HCT116 (cell line): Measurements from ENCODE around the gene KCNA2. TPM values are rescaled to one million over a fixed set of nuclear protein-coding genes. Genes with fewer than 3 reads are reported as not detected.

Experiments
- ATAC-seq: fragments of 200-7000 bp; cut with Tn5 transposase; 2 replicates; pipeline ENCODE4 v1.9.1; 2020; ENCODE audit warnings: mild to moderate bottlenecking, moderate library complexity
- BruUV-seq: library from RNA; stranded (reverse); fragments of 400-500 nt; replicated peaks from 2 replicates; lab custom pipeline; 2021; lab: Mats Ljungman, UMichigan
- CTCF ChIA-PET: fragments of 300-600 bp; sonication (Branson Sonifier 250); formaldehyde crosslinking; loops from one replicate; lab custom pipeline; 2021; ENCODE audit warnings: antibody characterized with exemption; lab: Charles Lee
- POLR2A ChIA-PET: fragments of 300-600, 350-600 bp; sonication (Branson Sonifier 250); formaldehyde crosslinking; loops from one replicate; lab custom pipeline; 2021; ENCODE audit warnings: antibody characterized with exemption; lab: Charles Lee
- RAD21 ChIA-PET, 2 experiments: fragments of 300-600 bp; sonication (Branson Sonifier 250); formaldehyde crosslinking; loops; one replicate each; lab custom pipeline; 2023; ENCODE audit warnings: low total read pairs in 2 of 2; ENCODE audit not compliant: uncharacterized antibody in 2 of 2, unreplicated experiment in 2 of 2, low non-redundant PET in 1 of 2; lab: Charles Lee
- DNase-seq: peaks from one replicate; pipeline ENCODE4 v3.0.0-alpha.2; 2010; ENCODE audit warnings: low read depth, low spot score
- H2AFZ ChIP-seq: fragments of 200-600 bp; shearing (Covaris generic), sonication (generic); 2 replicates; pipeline ENCODE4 v1.6.1; 2017; ENCODE audit warnings: low read depth, mixed run types, mixed read lengths, antibody characterized with exemption, low read length; ENCODE audit not compliant: poor library complexity, severe bottlenecking
- H3K27ac ChIP-seq: 2 replicates; pipeline ENCODE4 v1.5.1; 2012; ENCODE audit warnings: low read depth, low read length
- H3K27me3 ChIP-seq: fragments of 200-600 bp; sonication (generic); 2 replicates; pipeline ENCODE4 v1.6.1; 2016; ENCODE audit warnings: mixed run types, low read length, mixed read lengths; ENCODE audit not compliant: insufficient read depth
- H3K36me3 ChIP-seq, 2 experiments: fragments of 200-500 bp in 1 of 2; fragments of 200-600 bp in 1 of 2; sonication (Bioruptor generic) in 1 of 2; sonication (generic) in 1 of 2; 2 replicates each; pipeline versions ENCODE4 v1.5.1 to v1.6.1; 2014 to 2016; ENCODE audit warnings: low read length in 2 of 2, inconsistent platforms in 1 of 2, mixed read lengths in 1 of 2, mixed run types in 1 of 2; ENCODE audit not compliant: insufficient read depth in 2 of 2, control insufficient read depth in 1 of 2
- H3K4me1 ChIP-seq, 2 experiments: fragments of 200-600 bp in 1 of 2; sonication (generic) in 1 of 2; 2 replicates each; pipeline versions ENCODE4 v1.5.1 to v1.6.1; 2012 to 2017; ENCODE audit warnings: low read length in 2 of 2, inconsistent platforms in 1 of 2, mild to moderate bottlenecking in 1 of 2, mixed read lengths in 1 of 2, mixed run types in 1 of 2, moderate library complexity in 1 of 2; ENCODE audit not compliant: insufficient read depth in 2 of 2, control insufficient read depth in 1 of 2
- H3K4me2 ChIP-seq: fragments of 200-600 bp; sonication (generic); 2 replicates; pipeline ENCODE4 v1.6.1; 2017; ENCODE audit warnings: mixed run types, low read length, mixed read lengths
- H3K4me3 ChIP-seq, 2 experiments: fragments of 200-600 bp in 1 of 2; sonication (generic) in 1 of 2; replicated peaks in 1 of 2; 2 replicates each; pipeline ENCODE4 v1.5.1; 2011 to 2016; ENCODE audit warnings: low read length in 2 of 2, control low read depth in 1 of 2, low read depth in 1 of 2, mild to moderate bottlenecking in 1 of 2, mixed read lengths in 1 of 2, mixed run types in 1 of 2
- H3K79me2 ChIP-seq: fragments of 200-600 bp; sonication (generic); 2 replicates; pipeline ENCODE4 v1.6.1; 2017; ENCODE audit warnings: mild to moderate bottlenecking, mixed run types, low read length, moderate library complexity, mixed read lengths; ENCODE audit not compliant: insufficient read depth
- H3K9ac ChIP-seq: fragments of 200-600 bp; sonication (generic); 2 replicates; pipeline ENCODE4 v1.6.1; 2016; ENCODE audit warnings: low read length, mixed read lengths
- H3K9me2 ChIP-seq: fragments of 200-600 bp; sonication (generic), shearing (Covaris generic); 2 replicates; pipeline ENCODE4 v1.6.1; 2017; ENCODE audit warnings: mixed run types, mild to moderate bottlenecking, moderate library complexity; ENCODE audit not compliant: insufficient read depth
- H3K9me3 ChIP-seq, 2 experiments: fragments of 200-500 bp in 1 of 2; fragments of 200-600 bp in 1 of 2; sonication (Bioruptor generic) in 1 of 2; sonication (generic) in 1 of 2; 2 replicates each; pipeline ENCODE4 v1.6.1; 2014 to 2017; ENCODE audit warnings: low read length in 2 of 2, mixed read lengths in 2 of 2, inconsistent platforms in 1 of 2, low read depth in 1 of 2, mild to moderate bottlenecking in 1 of 2, mixed run types in 1 of 2, moderate library complexity in 1 of 2; ENCODE audit not compliant: control insufficient read depth in 1 of 2, insufficient read depth in 1 of 2
- H4K20me1 ChIP-seq: fragments of 200-600 bp; sonication (generic), shearing (Covaris generic); 2 replicates; pipeline ENCODE4 v1.6.1; 2017; ENCODE audit warnings: mixed run types, mild to moderate bottlenecking, moderate library complexity; ENCODE audit not compliant: insufficient read depth
- CBX3 ChIP-seq: IDR thresholded peaks from 2 replicates; pipeline ENCODE4 v1.6.1; 2012; ENCODE audit warnings: low read depth
- POLR2A ChIP-seq: IDR thresholded peaks from 2 replicates; pipeline ENCODE4 v1.7.0; 2011; ENCODE audit warnings: borderline replicate concordance; ENCODE audit not compliant: insufficient read depth, insufficient read length; ENCODE audit errors: extremely low read depth
- REST ChIP-seq: IDR thresholded peaks from 2 replicates; pipeline ENCODE4 v1.6.1; 2012; ENCODE audit warnings: low read depth
- YY1 ChIP-seq: IDR thresholded peaks from 2 replicates; pipeline ENCODE4 v1.6.1; 2011; ENCODE audit warnings: low read length, low read depth, moderate library complexity, mild to moderate bottlenecking; ENCODE audit not compliant: insufficient replicate concordance; ENCODE audit errors: extremely low read depth
- ZNF274 ChIP-seq: fragments of 200-500 bp; sonication (Bioruptor generic); IDR thresholded peaks from 2 replicates; pipeline ENCODE4 v1.6.1; 2014; ENCODE audit warnings: mild to moderate bottlenecking, low read depth, low read length, inconsistent platforms
- intact Hi-C: fragments of 100-400 bp; cut with micrococcal nuclease; formaldehyde crosslinking; loops from 2 replicates; pipeline ENCODE4 v1.10.0; 2022
- total RNA-seq: library from RNA; stranded (reverse); gene quantifications from one replicate; pipeline ENCODE4 v1.2.1, GENCODE V29; 2021; ENCODE audit not compliant: unreplicated experiment
- TF ChIP-seq, protein P1 (sequence below): IDR thresholded peaks from 2 replicates; pipeline ENCODE4 v1.6.1; 2012
- TF ChIP-seq, protein P2 (sequence below): IDR thresholded peaks from 2 replicates; pipeline ENCODE4 v1.6.1; 2012
- TF ChIP-seq, protein P3 (sequence below), 3 experiments: fragments of 200-600 bp in 1 of 3; sonication (generic) in 1 of 3; IDR thresholded peaks in 2 of 3; conservative IDR thresholded peaks in 1 of 3; 2 replicates each; pipeline ENCODE4 v1.5.1; 2012 to 2017; ENCODE audit warnings: low read depth in 2 of 3, low read length in 2 of 3, antibody characterized with exemption in 1 of 3, borderline replicate concordance in 1 of 3, control low read depth in 1 of 3, mild to moderate bottlenecking in 1 of 3, mixed read lengths in 1 of 3, mixed run types in 1 of 3, moderate library complexity in 1 of 3; ENCODE audit not compliant: insufficient read depth in 1 of 3

The KCNA2 gene
- total RNA-seq, 1 experiment from 2014 or later = not detected

DNA sequence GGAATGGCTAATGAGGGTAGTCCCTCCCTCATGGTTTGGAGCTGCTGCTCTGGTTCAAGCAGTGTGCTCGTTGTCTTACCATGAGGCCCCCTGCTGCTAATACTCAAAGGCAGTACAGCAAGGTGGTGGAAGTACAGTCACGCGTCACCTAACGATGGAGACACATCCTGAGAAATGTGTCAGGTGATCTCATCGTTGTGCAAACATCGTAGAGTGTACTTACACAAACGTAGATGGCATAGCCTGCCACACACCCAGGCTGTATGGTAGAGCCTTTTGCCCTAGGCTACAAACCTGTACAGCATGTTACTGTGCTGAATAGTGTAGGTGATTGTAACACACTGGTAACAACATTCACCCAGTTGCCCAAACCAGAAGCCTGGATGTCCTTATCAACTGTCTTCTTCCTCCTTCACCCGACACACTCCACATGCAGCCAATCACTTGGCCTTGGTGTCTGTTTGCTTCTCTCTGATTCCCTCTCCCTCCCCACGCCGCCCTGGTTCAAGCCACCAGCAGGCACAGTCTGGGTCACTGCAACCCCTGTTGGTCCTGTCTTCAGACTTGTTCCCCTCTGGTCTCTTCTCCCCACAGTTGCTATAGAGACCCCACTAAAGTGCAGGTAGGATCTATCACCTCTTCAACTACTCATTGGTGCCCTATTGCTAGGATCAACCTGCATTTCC is 6.0 kb upstream of the KCNA2 start:
- Histone ChIP-seq H3K9ac (no peak overlapping the region), H3K79me2 (no peaks in the 10 kb centered on the region), H4K20me1 (no peaks in the 10 kb centered on the region), H3K4me2 (no peak overlapping the region), H3K9me2 (no peaks in the 10 kb centered on the region), H3K27me3 (peaks cover 3% of the 10 kb centered on the region; the same call in 1 of the 2 replicates), H3K36me3 (no peaks in the 10 kb centered on the region), H3K27ac (no peak overlapping the region), H2AFZ (no peak overlapping the region), H3K9me3 (no peaks in the 10 kb centered on the region), H3K4me1 (peaks cover 8 to 17% of the 10 kb centered on the region in 2 experiments), H3K4me3 (no peak overlapping the region)
- ChIA-PET CTCF (no interaction called here), POLR2A (interaction anchor here (0.6 kb wide), 1 partner anchor 403 kb away, joined by 4 read pairs; no protein-coding TSS in a partner anchor), RAD21 (no interaction called here)
- no TSS peak for BruUV-seq
- DNase-seq (no peak), ATAC-seq (no peak)
- intact Hi-C loops = no loop called here
- TF ChIP-seq POLR2A (no peak), YY1 (no peak)
- TF ChIP-seq, protein P1, sequence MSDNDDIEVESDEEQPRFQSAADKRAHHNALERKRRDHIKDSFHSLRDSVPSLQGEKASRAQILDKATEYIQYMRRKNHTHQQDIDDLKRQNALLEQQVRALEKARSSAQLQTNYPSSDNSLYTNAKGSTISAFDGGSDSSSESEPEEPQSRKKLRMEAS = no peak

- intact Hi-C loops = no loop called here
- H3K9me3 ChIP-seq = no peaks in the 10 kb centered on the region
These were observed 4.6 kb upstream of the KCNA2 start for GRCh38 chr1:110610696-110611286.

More at GRCh38 chr1:110610696-110611286, 4.6 kb upstream of the KCNA2 start:
- DNase-seq = no peak
- TF ChIP-seq, protein P2, sequence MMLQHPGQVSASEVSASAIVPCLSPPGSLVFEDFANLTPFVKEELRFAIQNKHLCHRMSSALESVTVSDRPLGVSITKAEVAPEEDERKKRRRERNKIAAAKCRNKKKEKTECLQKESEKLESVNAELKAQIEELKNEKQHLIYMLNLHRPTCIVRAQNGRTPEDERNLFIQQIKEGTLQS = no peak
- TF ChIP-seq REST (no peak), CBX3 (no peak), ZNF274 (no peak)
- TF ChIP-seq, protein P3, sequence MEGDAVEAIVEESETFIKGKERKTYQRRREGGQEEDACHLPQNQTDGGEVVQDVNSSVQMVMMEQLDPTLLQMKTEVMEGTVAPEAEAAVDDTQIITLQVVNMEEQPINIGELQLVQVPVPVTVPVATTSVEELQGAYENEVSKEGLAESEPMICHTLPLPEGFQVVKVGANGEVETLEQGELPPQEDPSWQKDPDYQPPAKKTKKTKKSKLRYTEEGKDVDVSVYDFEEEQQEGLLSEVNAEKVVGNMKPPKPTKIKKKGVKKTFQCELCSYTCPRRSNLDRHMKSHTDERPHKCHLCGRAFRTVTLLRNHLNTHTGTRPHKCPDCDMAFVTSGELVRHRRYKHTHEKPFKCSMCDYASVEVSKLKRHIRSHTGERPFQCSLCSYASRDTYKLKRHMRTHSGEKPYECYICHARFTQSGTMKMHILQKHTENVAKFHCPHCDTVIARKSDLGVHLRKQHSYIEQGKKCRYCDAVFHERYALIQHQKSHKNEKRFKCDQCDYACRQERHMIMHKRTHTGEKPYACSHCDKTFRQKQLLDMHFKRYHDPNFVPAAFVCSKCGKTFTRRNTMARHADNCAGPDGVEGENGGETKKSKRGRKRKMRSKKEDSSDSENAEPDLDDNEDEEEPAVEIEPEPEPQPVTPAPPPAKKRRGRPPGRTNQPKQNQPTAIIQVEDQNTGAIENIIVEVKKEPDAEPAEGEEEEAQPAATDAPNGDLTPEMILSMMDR (IDR thresholded peaks at IDR 0.05 in 2 of 3, conservative IDR thresholded peaks at IDR 0.05 in 1 of 3; ENCODE audit: borderline replicate concordance in 1 of 3, insufficient read depth in 1 of 3, low read depth in 2 of 3, low read length in 2 of 3) = no peak
- Histone ChIP-seq H2AFZ (no peak overlapping the region), H3K4me2 (no peak overlapping the region), H3K4me1 (peaks cover 0 to 4% of the 10 kb centered on the region in 2 experiments; a peak in 2 of 4 replicates), H3K4me3 (no peak overlapping the region), H3K27ac (no peak overlapping the region), H3K79me2 (no peaks in the 10 kb centered on the region), H3K27me3 (peaks cover 3% of the 10 kb centered on the region; the same call in 1 of the 2 replicates), H3K9me2 (no peaks in the 10 kb centered on the region), H4K20me1 (no peaks in the 10 kb centered on the region), H3K36me3 (no peaks in the 10 kb centered on the region), H3K9ac (no peak overlapping the region)
- BruUV-seq = no TSS peak
- POLR2A ChIA-PET = no interaction called here
- ATAC-seq = no peak
- RAD21 ChIA-PET = no interaction called here
- CTCF ChIA-PET = interaction anchor here (2.8 kb wide), 1 partner anchor 9 kb away, joined by 9 read pairs; no protein-coding TSS in a partner anchor
